SK-N-SH treated with all-trans-retinoic acid at 6 μM for 48 hours (cell line): Measurements from ENCODE around the gene LRRC4B.
A peak's percentile ranks its signal among the peaks of the same experiment; 100 is the strongest.

ENCODE experiments used
- ATAC-seq: fragments of 200-7000 bp; cut with Tn5 transposase; 3 replicates; pipeline ENCODE4 v1.9.1; 2020; ENCODE audit warnings: mild to moderate bottlenecking, moderate library complexity
- ARNTL ChIP-seq: fragments of 450-650 bp; formaldehyde crosslinking; IDR thresholded peaks from 2 replicates; pipeline ENCODE4 v1.5.0; 2020; ENCODE audit warnings: low read depth, mild to moderate bottlenecking, moderate library complexity, borderline replicate concordance
- CREB5 ChIP-seq: fragments of 250-450 bp; sonication (Bioruptor Pico); IDR thresholded peaks from 2 replicates; pipeline ENCODE4 v1.5.1; 2020; ENCODE audit warnings: low read depth, mild to moderate bottlenecking, moderate library complexity
- CSDC2 ChIP-seq: fragments of 250-450 bp; sonication (Bioruptor Pico); IDR thresholded peaks from 2 replicates; pipeline ENCODE4 v1.5.0; 2020; ENCODE audit warnings: mild to moderate bottlenecking, moderate library complexity
- ESRRG ChIP-seq: fragments of 250-450 bp; sonication (Bioruptor Pico); IDR thresholded peaks from 2 replicates; pipeline ENCODE4 v1.6.1; 2021; ENCODE audit warnings: mild to moderate bottlenecking
- GLIS3 ChIP-seq: fragments of 250-450 bp; sonication (Bioruptor Pico); IDR thresholded peaks from 2 replicates; pipeline ENCODE4 v1.5.0; 2020; ENCODE audit warnings: mild to moderate bottlenecking, moderate library complexity
- OSR1 ChIP-seq: fragments of 250-450 bp; sonication (Bioruptor Pico); IDR thresholded peaks from 2 replicates; pipeline ENCODE4 v1.8.0; 2022; ENCODE audit warnings: moderate library complexity, mild to moderate bottlenecking, inconsistent platforms
- PATZ1 ChIP-seq: fragments of 250-450 bp; sonication (Bioruptor Pico); IDR thresholded peaks from 2 replicates; pipeline ENCODE4 v1.8.0; 2020; ENCODE audit warnings: mild to moderate bottlenecking, moderate library complexity, borderline replicate concordance
- POU6F1 ChIP-seq: fragments of 250-450 bp; sonication (Bioruptor Pico); IDR thresholded peaks from 2 replicates; pipeline ENCODE4 v1.8.0; 2021; ENCODE audit warnings: low read depth, mild to moderate bottlenecking, moderate library complexity, borderline replicate concordance
- PPARA ChIP-seq: fragments of 250-450 bp; sonication (Bioruptor Pico); IDR thresholded peaks from 2 replicates; pipeline ENCODE4 v1.5.0; 2020; ENCODE audit warnings: mild to moderate bottlenecking, borderline replicate concordance
- RARB ChIP-seq: fragments of 250-450 bp; sonication (Bioruptor Pico); IDR thresholded peaks from 2 replicates; pipeline ENCODE4 v1.8.0; 2021; ENCODE audit warnings: mild to moderate bottlenecking, moderate library complexity
- SNAI2 ChIP-seq: fragments of 250-450 bp; sonication (Bioruptor Pico); IDR thresholded peaks from 2 replicates; pipeline ENCODE4 v1.5.0; 2020; ENCODE audit warnings: mild to moderate bottlenecking, moderate library complexity
- TOX ChIP-seq: fragments of 250-450 bp; sonication (Bioruptor Pico); IDR thresholded peaks from 2 replicates; pipeline ENCODE4 v1.8.0; 2021; ENCODE audit warnings: mild to moderate bottlenecking, moderate library complexity, borderline replicate concordance
- TSHZ2 ChIP-seq: fragments of 250-450 bp; sonication (Bioruptor Pico); IDR thresholded peaks from 2 replicates; pipeline ENCODE4 v1.5.0; 2020; ENCODE audit warnings: mild to moderate bottlenecking, moderate library complexity
- ZC3H10 ChIP-seq: fragments of 250-450 bp; sonication (Bioruptor Pico); IDR thresholded peaks from 2 replicates; pipeline ENCODE4 v1.5.1; 2021; ENCODE audit warnings: mild to moderate bottlenecking, moderate library complexity
- ZFP30 ChIP-seq: fragments of 450-650 bp; formaldehyde crosslinking; IDR thresholded peaks from 2 replicates; pipeline ENCODE4 v1.5.0; 2022; ENCODE audit warnings: mild to moderate bottlenecking, moderate library complexity
- ZNF565 ChIP-seq: fragments of 450-650 bp; formaldehyde crosslinking; conservative IDR thresholded peaks from 2 replicates; pipeline ENCODE4 v1.5.0; 2020; ENCODE audit warnings: low read depth, mild to moderate bottlenecking, moderate library complexity
- ZNF70 ChIP-seq: fragments of 450-650 bp; formaldehyde crosslinking; IDR thresholded peaks from 2 replicates; pipeline ENCODE4 v1.5.0; 2020; ENCODE audit warnings: mild to moderate bottlenecking, moderate library complexity
- ZNF8 ChIP-seq: fragments of 450-650 bp; formaldehyde crosslinking; IDR thresholded peaks from 2 replicates; pipeline ENCODE4 v1.5.0; 2020; ENCODE audit warnings: mild to moderate bottlenecking, moderate library complexity

LRRC4B gene

GRCh38 chr19:50568728-50569698, 778 bp upstream of the LRRC4B start:
- TF ChIP-seq ZC3H10 (CRISPR knock-in tag), result no peak
- no peak for TF ChIP-seq CSDC2 (CRISPR knock-in tag)
- no peak for TF ChIP-seq OSR1 (CRISPR knock-in tag)
- no peak for TF ChIP-seq CREB5 (CRISPR knock-in tag)
- TF ChIP-seq PATZ1 (CRISPR knock-in tag), result no peak
- ATAC-seq, result no peak

GRCh38 chr19:50567052-50567841, 988 bp downstream of the LRRC4B start:
- peak; percentile 30; the same call in 2 of the 3 replicates for ATAC-seq
- TF ChIP-seq CREB5 (CRISPR knock-in tag), result no peak
- no peak for TF ChIP-seq PPARA (CRISPR knock-in tag)
- no peak for TF ChIP-seq ZC3H10 (CRISPR knock-in tag)
- no peak for TF ChIP-seq RARB
- TF ChIP-seq ESRRG (CRISPR knock-in tag), result no peak
- TF ChIP-seq ZFP30 (CRISPR knock-in tag), result no peak
- TF ChIP-seq TSHZ2 (CRISPR knock-in tag), result no peak
- TF ChIP-seq OSR1 (CRISPR knock-in tag), result no peak
- no peak for TF ChIP-seq PATZ1 (CRISPR knock-in tag)
- TF ChIP-seq TOX (CRISPR knock-in tag), result no peak
- TF ChIP-seq ARNTL (CRISPR knock-in tag), result no peak
- no peak for TF ChIP-seq ZNF8 (CRISPR knock-in tag)
- TF ChIP-seq ZNF70 (CRISPR knock-in tag), result no peak
- TF ChIP-seq ZNF565 (CRISPR knock-in tag), result no peak
- no peak for TF ChIP-seq GLIS3 (CRISPR knock-in tag)
- TF ChIP-seq POU6F1, result no peak
- TF ChIP-seq SNAI2 (CRISPR knock-in tag), result no peak
